SU-DHL-6 (cell line): ENCODE measurements around the gene GABRB3.

ENCODE experiments used
- H2AFZ ChIP-seq: fragments of 200-600 bp; sonication (generic); 2 replicates; pipeline ENCODE4 v1.6.1; 2014; ENCODE audit warnings: low read depth, mild to moderate bottlenecking, moderate library complexity, mixed read lengths, antibody characterized with exemption, low read length; ENCODE audit not compliant: severe bottlenecking
- H3F3A ChIP-seq: fragments of 200-600 bp; shearing (Covaris generic); 2 replicates; pipeline ENCODE4 v1.6.0; 2016; ENCODE audit warnings: antibody characterized with exemption, mild to moderate bottlenecking; ENCODE audit not compliant: insufficient read depth
- H3K27ac ChIP-seq: fragments of 200-600 bp; sonication (generic); 2 replicates; pipeline ENCODE4 v1.5.1; 2016; ENCODE audit warnings: low read depth, mild to moderate bottlenecking, low read length, moderate library complexity, mixed read lengths
- H3K27me3 ChIP-seq: fragments of 200-600 bp; sonication (generic), shearing (Covaris generic); 2 replicates; pipeline ENCODE4 v1.6.0; 2014; ENCODE audit warnings: mild to moderate bottlenecking, low read length
- H3K36me3 ChIP-seq: fragments of 200-600 bp; sonication (generic); 2 replicates; pipeline ENCODE4 v1.6.1; 2014; ENCODE audit warnings: mild to moderate bottlenecking, low read length, mixed read lengths
- H3K4me2 ChIP-seq: fragments of 300-600, 200-600 bp; shearing (Covaris generic), sonication (generic); 2 replicates; pipeline ENCODE4 v1.6.0; 2014; ENCODE audit warnings: low read length, low read depth, mild to moderate bottlenecking; ENCODE audit not compliant: poor library complexity, severe bottlenecking
- H3K4me3 ChIP-seq: fragments of 200-600 bp; sonication (generic); 2 replicates; pipeline ENCODE4 v1.5.1; 2014; ENCODE audit warnings: antibody characterized with exemption, low read length, mild to moderate bottlenecking, mixed read lengths; ENCODE audit not compliant: insufficient read depth, poor library complexity, severe bottlenecking
- H3K79me2 ChIP-seq: fragments of 200-600 bp; sonication (generic); 2 replicates; pipeline ENCODE4 v1.6.1; 2014; ENCODE audit warnings: mild to moderate bottlenecking, low read length, moderate library complexity; ENCODE audit not compliant: insufficient read depth
- H3K9ac ChIP-seq: fragments of 200-600 bp; sonication (generic); 2 replicates; pipeline ENCODE4 v1.7.0; 2014; ENCODE audit warnings: mild to moderate bottlenecking, low read length
- H3K9me2 ChIP-seq: fragments of 200-600 bp; sonication (generic); replicated peaks from 2 replicates; pipeline ENCODE4 v1.6.1; 2014; ENCODE audit warnings: low read length; ENCODE audit not compliant: insufficient read depth
- H3K9me3 ChIP-seq: fragments of 200-600 bp; sonication (generic); 2 replicates; pipeline ENCODE4 v1.6.1; 2014; ENCODE audit warnings: low read length, mixed read lengths; ENCODE audit not compliant: insufficient read depth
- H4K20me1 ChIP-seq: fragments of 200-600 bp; sonication (generic); 2 replicates; pipeline ENCODE4 v1.6.1; 2014; ENCODE audit warnings: low read depth, mild to moderate bottlenecking, antibody characterized with exemption, low read length, moderate library complexity, mixed read lengths
- EZH2phosphoT487 ChIP-seq: fragments of 200-600 bp; sonication (generic), shearing (Covaris generic); conservative IDR thresholded peaks from 2 replicates; pipeline ENCODE4 v1.6.1; 2018; ENCODE audit warnings: mild to moderate bottlenecking, antibody characterized with exemption, low read length, moderate library complexity, mixed read lengths
- TF ChIP-seq, protein P1 (sequence below): fragments of 200-600 bp; sonication (generic); IDR thresholded peaks from one replicate; pipeline ENCODE4 v1.5.1; 2017; ENCODE audit warnings: antibody characterized with exemption, mild to moderate bottlenecking, low read length, moderate library complexity; ENCODE audit not compliant: insufficient read depth, poor library complexity, severe bottlenecking

GABRB3 gene

DNA sequence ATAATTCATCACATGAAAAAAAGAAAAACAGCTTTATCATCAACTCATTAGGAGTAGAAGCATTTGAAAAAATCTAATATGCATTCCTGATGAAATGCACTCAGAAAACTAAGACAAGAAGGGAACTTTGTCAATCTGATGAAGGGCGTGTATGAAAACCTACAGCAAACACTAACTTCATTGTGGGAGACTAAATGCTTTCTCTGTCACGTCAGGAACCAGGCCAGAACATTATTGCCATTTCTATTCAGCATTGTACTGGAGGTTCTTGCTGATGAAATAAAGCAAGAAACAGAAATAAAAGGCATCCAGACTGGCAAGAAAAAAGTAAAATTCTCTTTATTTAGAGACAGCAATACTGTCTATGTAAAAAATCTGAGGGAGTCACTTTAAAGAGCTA lies 235.2 kb downstream of the GABRB3 start:
- H3F3A ChIP-seq, result no peaks in the 10 kb centered on the region
- no peaks in the 10 kb centered on the region for H4K20me1 ChIP-seq
- no peak overlapping the region for H3K27ac ChIP-seq
- no peak for TF ChIP-seq EZH2phosphoT487
- TF ChIP-seq, protein P1, sequence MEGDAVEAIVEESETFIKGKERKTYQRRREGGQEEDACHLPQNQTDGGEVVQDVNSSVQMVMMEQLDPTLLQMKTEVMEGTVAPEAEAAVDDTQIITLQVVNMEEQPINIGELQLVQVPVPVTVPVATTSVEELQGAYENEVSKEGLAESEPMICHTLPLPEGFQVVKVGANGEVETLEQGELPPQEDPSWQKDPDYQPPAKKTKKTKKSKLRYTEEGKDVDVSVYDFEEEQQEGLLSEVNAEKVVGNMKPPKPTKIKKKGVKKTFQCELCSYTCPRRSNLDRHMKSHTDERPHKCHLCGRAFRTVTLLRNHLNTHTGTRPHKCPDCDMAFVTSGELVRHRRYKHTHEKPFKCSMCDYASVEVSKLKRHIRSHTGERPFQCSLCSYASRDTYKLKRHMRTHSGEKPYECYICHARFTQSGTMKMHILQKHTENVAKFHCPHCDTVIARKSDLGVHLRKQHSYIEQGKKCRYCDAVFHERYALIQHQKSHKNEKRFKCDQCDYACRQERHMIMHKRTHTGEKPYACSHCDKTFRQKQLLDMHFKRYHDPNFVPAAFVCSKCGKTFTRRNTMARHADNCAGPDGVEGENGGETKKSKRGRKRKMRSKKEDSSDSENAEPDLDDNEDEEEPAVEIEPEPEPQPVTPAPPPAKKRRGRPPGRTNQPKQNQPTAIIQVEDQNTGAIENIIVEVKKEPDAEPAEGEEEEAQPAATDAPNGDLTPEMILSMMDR, result no peak
- no peaks in the 10 kb centered on the region for H3K9me2 ChIP-seq
- no peaks in the 10 kb centered on the region for H3K27me3 ChIP-seq
- H3K4me2 ChIP-seq, result no peak overlapping the region
- H3K36me3 ChIP-seq, result no peaks in the 10 kb centered on the region
- H3K79me2 ChIP-seq, result no peaks in the 10 kb centered on the region
- H3K9me3 ChIP-seq, result no peaks in the 10 kb centered on the region
- H3K9ac ChIP-seq, result no peak overlapping the region
- no peak overlapping the region for H2AFZ ChIP-seq
- H3K4me3 ChIP-seq, result no peak overlapping the region

GRCh38 chr15:26531489-26531888 lies 241.4 kb downstream of the GABRB3 start:
- TF ChIP-seq, protein P1, result no peak
- TF ChIP-seq EZH2phosphoT487, result no peak

GRCh38 chr15:26525096-26525495 lies 247.8 kb downstream of the GABRB3 start:
- Histone ChIP-seq H3K36me3 (no peaks in the 10 kb centered on the region), H2AFZ (no peak overlapping the region), H3K9ac (no peak overlapping the region), H3K79me2 (no peaks in the 10 kb centered on the region), H3K27me3 (no peaks in the 10 kb centered on the region), H3K9me3 (0 out of 2 replicates have a peak, but pooled peaks cover 8% of the 10 kb centered on the region), H3K4me2 (no peak overlapping the region), H3K9me2 (no peaks in the 10 kb centered on the region), H3F3A (no peaks in the 10 kb centered on the region), H3K4me3 (no peak overlapping the region), H4K20me1 (no peaks in the 10 kb centered on the region), H3K27ac (no peak overlapping the region)
- TF ChIP-seq, protein P1, result no peak
- no peak for TF ChIP-seq EZH2phosphoT487

More at GRCh38 chr15:26531489-26531888, 241.4 kb downstream of the GABRB3 start:
- Histone ChIP-seq H3F3A (no peaks in the 10 kb centered on the region), H3K27ac (no peak overlapping the region), H2AFZ (no peak overlapping the region), H3K79me2 (no peaks in the 10 kb centered on the region), H3K36me3 (no peaks in the 10 kb centered on the region), H3K9me3 (no peaks in the 10 kb centered on the region), H3K9me2 (no peaks in the 10 kb centered on the region), H3K4me3 (no peak overlapping the region), H3K4me2 (no peak overlapping the region), H3K9ac (no peak overlapping the region), H4K20me1 (no peaks in the 10 kb centered on the region), H3K27me3 (no peaks in the 10 kb centered on the region)
